HL-60/S4 (cell line): ENCODE results near the gene PARD3B.

Source experiments
- in situ Hi-C: fragments of 300-500 bp; cut with MboI; formaldehyde crosslinking; loops from 2 replicates; pipeline ENCODE4 v1.14.3; 2022; ENCODE audit warnings: low sequenced_read_pairs

The PARD3B gene

DNA sequence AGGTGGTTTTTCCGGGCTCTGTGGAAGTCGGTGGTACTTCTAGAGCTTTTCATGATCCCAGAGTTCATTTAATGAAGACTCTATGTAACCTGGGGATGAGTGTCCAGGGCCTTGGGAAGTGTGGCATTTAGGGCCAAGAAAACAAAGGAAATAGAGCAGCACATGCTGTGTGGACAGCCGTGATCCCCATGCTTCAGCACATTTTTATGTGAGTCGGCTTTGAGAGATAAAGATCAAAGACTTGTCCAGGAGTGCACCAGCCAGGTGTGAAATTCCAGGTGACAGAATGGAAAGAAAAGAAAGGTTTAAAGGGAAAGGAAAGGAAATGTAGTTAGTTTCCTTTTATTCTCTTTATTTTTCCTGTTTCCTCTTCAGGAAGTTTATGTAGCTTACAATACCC, 879.1 kb downstream of the PARD3B start:
- in situ Hi-C loops, result no loop called here

DNA sequence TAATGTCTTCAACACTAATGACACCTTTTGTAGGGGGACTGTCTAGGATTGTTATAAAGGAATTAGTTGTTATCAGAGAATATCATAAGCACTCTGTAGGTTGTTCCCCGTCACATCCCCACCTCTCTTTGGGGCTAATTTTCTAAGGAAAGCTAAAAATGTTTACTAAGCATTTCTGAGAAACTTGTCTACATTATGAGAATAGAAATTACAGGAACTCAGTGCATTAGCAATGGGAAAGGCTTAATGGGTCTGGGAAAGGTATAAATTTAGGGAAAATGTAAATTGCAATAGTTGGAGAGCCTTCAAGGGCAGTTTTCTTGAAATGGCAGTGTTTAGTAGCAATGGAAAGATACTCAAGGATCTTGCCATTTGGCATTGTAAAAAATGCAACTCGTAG, 879.8 kb downstream of the PARD3B start:
- in situ Hi-C loops, result no loop called here

- in situ Hi-C loops, result no loop called here
Measured at GRCh38 chr2:205427112-205427511, 881.8 kb downstream of the PARD3B start.

GRCh38 chr2:205428811-205429210, 883.5 kb downstream of the PARD3B start:
- in situ Hi-C loops, result no loop called here

- in situ Hi-C loops, result no loop called here
Measured at GRCh38 chr2:205435970-205436369, 890.7 kb downstream of the PARD3B start.

DNA sequence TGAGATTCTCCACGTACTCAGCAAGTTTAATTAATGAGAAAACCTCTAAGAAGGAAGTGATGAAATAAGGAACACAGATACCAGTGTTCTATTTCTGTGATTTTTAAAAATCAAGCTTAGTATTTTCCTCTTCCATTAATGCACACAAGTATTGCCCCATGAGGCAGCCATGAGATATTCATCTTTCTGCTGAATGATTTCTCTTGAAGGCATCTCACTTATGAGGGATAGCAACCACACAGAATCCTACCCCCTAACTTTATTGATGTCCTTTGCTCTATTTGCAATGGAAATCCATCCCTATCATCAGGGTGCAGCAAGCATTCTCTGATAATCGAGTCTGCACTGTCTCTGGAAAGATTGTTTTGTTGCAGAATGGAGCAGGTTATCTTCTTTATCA, 893.0 kb downstream of the PARD3B start:
- in situ Hi-C loops, result no loop called here

GRCh38 chr2:205439621-205440020, 894.3 kb downstream of the PARD3B start:
- in situ Hi-C loops, result no loop called here

GRCh38 chr2:205441524-205441923, 896.2 kb downstream of the PARD3B start:
- in situ Hi-C loops, result no loop called here

- in situ Hi-C loops, result no loop called here
Measured at GRCh38 chr2:205448189-205448588, 902.9 kb downstream of the PARD3B start.

- in situ Hi-C loops, result no loop called here
Measured at GRCh38 chr2:205451901-205452512, 906.7 kb downstream of the PARD3B start.

- in situ Hi-C loops, result no loop called here
Measured at GRCh38 chr2:205453202-205453601, 907.9 kb downstream of the PARD3B start.

GRCh38 chr2:205456682-205457081, 911.4 kb downstream of the PARD3B start:
- in situ Hi-C loops, result no loop called here

GRCh38 chr2:205460217-205460616, 914.9 kb downstream of the PARD3B start:
- in situ Hi-C loops, result no loop called here

- in situ Hi-C loops, result no loop called here
Measured at GRCh38 chr2:205461169-205461568, 915.9 kb downstream of the PARD3B start.

GRCh38 chr2:205461678-205462665, 916.7 kb downstream of the PARD3B start:
- in situ Hi-C loops, result no loop called here

DNA sequence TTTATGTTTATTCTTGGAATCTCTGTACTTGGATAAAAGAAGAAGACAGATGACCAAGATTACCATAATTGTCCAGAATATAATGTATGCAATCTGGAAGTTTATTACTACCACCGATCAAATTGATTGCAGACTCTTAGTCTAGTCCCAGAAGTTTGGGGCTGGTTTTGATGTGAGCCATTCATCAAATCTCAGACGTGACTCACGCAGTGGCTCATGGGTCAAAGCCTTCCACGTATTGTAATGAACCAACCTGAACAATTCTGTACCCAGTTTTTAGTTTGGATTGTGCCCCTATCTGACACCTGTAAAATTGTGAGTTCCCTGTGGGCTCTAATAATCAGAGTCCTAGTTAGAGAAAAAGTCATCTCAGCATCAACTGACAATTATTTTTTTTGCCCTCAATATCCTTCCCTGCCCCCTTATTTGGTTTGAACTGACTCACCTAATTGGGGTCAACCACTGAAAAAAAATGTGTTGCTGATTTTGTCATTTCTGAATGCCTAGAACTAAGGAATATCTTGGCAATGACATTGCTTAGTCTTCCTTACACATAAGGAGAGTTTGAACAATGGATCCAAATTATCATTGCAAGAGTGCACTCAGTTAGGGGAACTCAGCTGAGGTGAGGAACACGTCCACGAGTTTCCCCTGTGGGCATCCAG, 917.5 kb downstream of the PARD3B start:
- in situ Hi-C loops, result no loop called here

DNA sequence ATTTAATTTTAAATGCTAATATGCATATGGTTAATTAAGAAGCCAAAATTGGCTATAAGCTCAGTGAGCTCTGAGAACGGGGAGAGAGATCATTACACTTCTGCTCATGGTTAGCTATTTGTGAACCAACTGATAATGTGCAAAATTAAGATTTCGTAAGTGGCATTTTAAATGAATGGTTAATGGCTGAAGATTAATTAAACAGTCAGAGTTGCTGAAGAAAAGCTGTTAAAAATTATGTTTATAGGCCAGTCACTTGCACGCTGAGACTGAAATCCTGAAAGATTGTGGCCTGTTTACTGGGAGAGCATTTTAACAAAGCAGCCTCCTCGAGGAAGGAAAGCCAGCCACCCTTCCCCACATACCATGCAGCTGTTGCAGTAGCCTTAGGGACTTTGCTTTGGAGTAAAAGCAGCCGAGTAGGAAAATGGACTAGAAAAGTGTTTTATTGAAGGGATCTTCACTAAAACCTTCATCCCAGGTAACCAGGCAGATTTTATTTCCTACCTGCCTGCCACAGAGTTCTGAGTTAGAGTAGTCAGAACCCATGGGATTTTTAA, 918.3 kb downstream of the PARD3B start:
- in situ Hi-C loops, result no loop called here

GRCh38 chr2:205464681-205465080, 919.4 kb downstream of the PARD3B start:
- in situ Hi-C loops, result no loop called here

GRCh38 chr2:205465791-205466190, 920.5 kb downstream of the PARD3B start:
- in situ Hi-C loops, result no loop called here

DNA sequence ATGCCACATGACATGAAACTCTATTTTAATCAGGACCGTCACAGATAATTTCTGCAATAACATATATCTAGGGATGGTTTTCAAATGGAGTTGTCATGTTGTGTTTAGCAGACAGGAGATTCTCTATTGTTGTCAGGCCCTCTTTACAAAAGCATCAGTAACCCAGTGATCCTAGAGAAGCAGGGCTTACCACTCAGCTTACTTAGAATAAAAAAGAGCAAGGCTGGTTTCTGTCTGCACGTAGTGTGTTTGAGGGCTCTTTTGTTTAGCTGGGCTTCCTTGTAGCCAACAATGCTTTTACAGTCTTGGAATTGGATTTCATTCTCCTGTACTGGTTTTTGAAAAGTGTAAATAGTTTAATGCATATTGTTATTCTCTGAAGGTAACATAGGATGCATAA, 926.5 kb downstream of the PARD3B start:
- in situ Hi-C loops, result no loop called here

- in situ Hi-C loops, result no loop called here
Measured at GRCh38 chr2:205473791-205474190, 928.5 kb downstream of the PARD3B start.
